Measurements from ENCODE around the gene PAK6. TPM values are rescaled to one million over a fixed set of nuclear protein-coding genes. Genes with fewer than 3 reads are reported as not detected.

The PAK6 gene
- polyA plus RNA-seq, 2 of the 4 experiments (the other 2 are of a cell fraction) = 0.10 to 0.16 TPM

DNA sequence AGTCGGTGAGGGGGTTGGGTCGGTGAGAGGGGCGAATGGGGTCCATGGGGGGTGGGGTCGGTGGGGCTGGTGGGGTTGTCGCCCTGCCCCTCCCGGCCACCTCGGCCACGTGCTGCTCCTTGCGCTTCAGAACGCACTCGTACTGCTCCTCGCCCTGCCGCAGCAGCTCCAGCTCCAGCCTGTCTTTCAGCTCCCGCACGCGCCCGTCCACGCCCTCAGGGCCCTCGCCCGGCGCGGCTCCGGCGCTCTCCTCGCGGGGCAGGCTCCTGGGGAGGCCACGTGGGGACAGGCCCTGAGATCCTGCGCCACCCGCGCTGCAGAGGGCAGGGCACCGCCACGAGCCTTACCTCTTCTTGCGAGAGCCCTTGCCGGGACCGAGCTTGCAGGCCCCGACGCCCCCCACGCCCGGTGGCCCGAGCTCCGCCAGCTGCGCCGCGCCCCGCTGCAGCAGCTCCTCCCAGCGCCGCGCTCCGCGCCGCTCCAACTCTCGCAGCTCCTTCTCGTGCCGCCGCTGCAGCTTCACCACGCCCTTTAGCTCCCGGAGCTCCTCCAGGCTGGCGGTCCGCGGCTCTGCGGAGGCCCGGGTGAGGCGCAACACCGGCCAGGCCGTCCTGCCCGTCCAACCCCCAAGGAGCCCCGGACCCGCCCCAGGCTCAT, 52.2 kb downstream of the PAK6 start:
- ChIA-PET CTCF (interaction anchor here (0.6 to 7.2 kb wide), 10 partner anchors 9 to 83 kb away, joined by 3 to 55 read pairs (median 18); partner anchors contain the start of genes INAFM2 and PLCB2), POLR2A (interaction anchor here (1.4 kb wide), 1 partner anchor 48 kb away, joined by 3 read pairs; no protein-coding TSS in a partner anchor)
- ATAC-seq = peak; percentile 67 to 82
- peak; percentile 31 to 38 for DNase-seq (ENCODE audit: low read depth in 1 of 2, low spot score in 1 of 2)
- Histone ChIP-seq H3K4me3 (peak overlapping the region; percentile 34), H3K4me2 (peak overlapping the region; percentile 84), H3K27ac (peak overlapping the region; percentile 61 to 87; a peak in 5 of 6 replicates), H3K4me1 (peaks cover 11% of the 10 kb centered on the region; the same call in 2 of the 3 replicates), H3K9me3 (no peaks in the 10 kb centered on the region)
- FAIRE-seq = no peak
- 47% methylated on average over 6 of the region's 68 CpGs for WGBS (ENCODE audit: missing lambda C conversion rate)
- TF ChIP-seq ZC3H11A (IDR thresholded peaks at IDR 0.05) = no peak
- TF ChIP-seq, protein P1, sequence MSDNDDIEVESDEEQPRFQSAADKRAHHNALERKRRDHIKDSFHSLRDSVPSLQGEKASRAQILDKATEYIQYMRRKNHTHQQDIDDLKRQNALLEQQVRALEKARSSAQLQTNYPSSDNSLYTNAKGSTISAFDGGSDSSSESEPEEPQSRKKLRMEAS (IDR thresholded peaks at IDR 0.05) = peak; percentile 83
- no peak for TF ChIP-seq HOXB13 (CRISPR knock-in tag; IDR thresholded peaks at IDR 0.05; ENCODE audit: low read depth)
- no peak for TF ChIP-seq FOSL2 (IDR thresholded peaks at IDR 0.05)
- no peak for TF ChIP-seq FOSL2 (CRISPR knock-in tag; IDR thresholded peaks at IDR 0.05)
- TF ChIP-seq EHMT2 (IDR thresholded peaks at IDR 0.05; ENCODE audit: low read depth) = no peak
- no peak for TF ChIP-seq CBX2 (IDR thresholded peaks at IDR 0.05; ENCODE audit: borderline replicate concordance, low read depth)
- TF ChIP-seq, protein P2, sequence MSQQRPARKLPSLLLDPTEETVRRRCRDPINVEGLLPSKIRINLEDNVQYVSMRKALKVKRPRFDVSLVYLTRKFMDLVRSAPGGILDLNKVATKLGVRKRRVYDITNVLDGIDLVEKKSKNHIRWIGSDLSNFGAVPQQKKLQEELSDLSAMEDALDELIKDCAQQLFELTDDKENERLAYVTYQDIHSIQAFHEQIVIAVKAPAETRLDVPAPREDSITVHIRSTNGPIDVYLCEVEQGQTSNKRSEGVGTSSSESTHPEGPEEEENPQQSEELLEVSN (IDR thresholded peaks at IDR 0.05; ENCODE audit: borderline replicate concordance, low read depth) = peak; percentile 76

- FAIRE-seq (no peak), ATAC-seq (no peak), DNase-seq (ENCODE audit: low read depth in 1 of 2, low spot score in 1 of 2) (no peak)
- H3K4me1 ChIP-seq = peaks cover 11% of the 10 kb centered on the region; the same call in 2 of the 3 replicates
- no peak overlapping the region for H3K27ac ChIP-seq
- CTCF ChIA-PET = interaction anchor here (0.8 to 7.2 kb wide), 8 partner anchors 10 to 130 kb away, joined by 3 to 55 read pairs (median 18); partner anchors contain the start of genes INAFM2 and PLCB2
- no peak overlapping the region for H3K4me2 ChIP-seq
- POLR2A ChIA-PET = interaction anchor here (1.4 kb wide), 1 partner anchor 47 kb away, joined by 3 read pairs; no protein-coding TSS in a partner anchor
- no peak for TF ChIP-seq ZNF302 (CRISPR knock-in tag; IDR thresholded peaks at IDR 0.05)
- TF ChIP-seq EHF (CRISPR knock-in tag; IDR thresholded peaks at IDR 0.05) = no peak
- TF ChIP-seq, protein P2 (IDR thresholded peaks at IDR 0.05; ENCODE audit: borderline replicate concordance, low read depth) = no peak
- TF ChIP-seq POLR2A (IDR thresholded peaks at IDR 0.05; ENCODE audit: low read length) = no peak
- TF ChIP-seq JUN (IDR thresholded peaks at IDR 0.05) = no peak
- TF ChIP-seq FOXS1 (CRISPR knock-in tag; IDR thresholded peaks at IDR 0.05) = no peak
- TF ChIP-seq ZSCAN20 (CRISPR knock-in tag; IDR thresholded peaks at IDR 0.05) = no peak
- TF ChIP-seq SREBF2 (IDR thresholded peaks at IDR 0.05) = no peak
- TF ChIP-seq FOSB (CRISPR knock-in tag; IDR thresholded peaks at IDR 0.05) = no peak
- TF ChIP-seq, protein P3, sequence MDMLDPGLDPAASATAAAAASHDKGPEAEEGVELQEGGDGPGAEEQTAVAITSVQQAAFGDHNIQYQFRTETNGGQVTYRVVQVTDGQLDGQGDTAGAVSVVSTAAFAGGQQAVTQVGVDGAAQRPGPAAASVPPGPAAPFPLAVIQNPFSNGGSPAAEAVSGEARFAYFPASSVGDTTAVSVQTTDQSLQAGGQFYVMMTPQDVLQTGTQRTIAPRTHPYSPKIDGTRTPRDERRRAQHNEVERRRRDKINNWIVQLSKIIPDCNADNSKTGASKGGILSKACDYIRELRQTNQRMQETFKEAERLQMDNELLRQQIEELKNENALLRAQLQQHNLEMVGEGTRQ (IDR thresholded peaks at IDR 0.05) = no peak
- TF ChIP-seq ZC3H11A (IDR thresholded peaks at IDR 0.05) = no peak
- TF ChIP-seq, protein P4, sequence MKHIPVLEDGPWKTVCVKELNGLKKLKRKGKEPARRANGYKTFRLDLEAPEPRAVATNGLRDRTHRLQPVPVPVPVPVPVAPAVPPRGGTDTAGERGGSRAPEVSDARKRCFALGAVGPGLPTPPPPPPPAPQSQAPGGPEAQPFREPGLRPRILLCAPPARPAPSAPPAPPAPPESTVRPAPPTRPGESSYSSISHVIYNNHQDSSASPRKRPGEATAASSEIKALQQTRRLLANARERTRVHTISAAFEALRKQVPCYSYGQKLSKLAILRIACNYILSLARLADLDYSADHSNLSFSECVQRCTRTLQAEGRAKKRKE (CRISPR knock-in tag; IDR thresholded peaks at IDR 0.05; ENCODE audit: low read depth) = no peak
- H3K9me3 ChIP-seq = no peaks in the 10 kb centered on the region
- H3K4me3 ChIP-seq = no peak overlapping the region
- WGBS (ENCODE audit: missing lambda C conversion rate) = 25% methylated on average over 1 of the region's 3 CpGs
Observed at GRCh38 chr15:40292246-40292645, 53.4 kb downstream of the PAK6 start.

- H3K9me3 ChIP-seq = no peaks in the 10 kb centered on the region
- DNase-seq (ENCODE audit: low read depth in 1 of 2, low spot score in 1 of 2) (no peak), ATAC-seq (no peak), FAIRE-seq (no peak)
- H3K27ac ChIP-seq = no peak overlapping the region
- TF ChIP-seq HOXB13 (CRISPR knock-in tag; IDR thresholded peaks at IDR 0.05; ENCODE audit: low read depth) (no peak), FOSB (CRISPR knock-in tag; IDR thresholded peaks at IDR 0.05) (no peak), RFX5 (IDR thresholded peaks at IDR 0.05) (no peak), SMC3 (IDR thresholded peaks at IDR 0.05) (no peak), ZNF302 (CRISPR knock-in tag; IDR thresholded peaks at IDR 0.05) (no peak), BHLHE40 (IDR thresholded peaks at IDR 0.05; ENCODE audit: low read depth, low read length) (no peak), RARB (CRISPR knock-in tag; IDR thresholded peaks at IDR 0.05) (no peak), CTCF (IDR thresholded peaks at IDR 0.05) (no peak), ZC3H11A (IDR thresholded peaks at IDR 0.05) (no peak), FOXS1 (CRISPR knock-in tag; IDR thresholded peaks at IDR 0.05) (no peak), MYC (IDR thresholded peaks at IDR 0.05; ENCODE audit: borderline replicate concordance, low read length) (no peak)
- TF ChIP-seq, protein P2 (IDR thresholded peaks at IDR 0.05; ENCODE audit: borderline replicate concordance, low read depth) = no peak
- no peak overlapping the region for H3K4me3 ChIP-seq
- H3K4me2 ChIP-seq = no peak overlapping the region
- ChIA-PET POLR2A (no interaction called here), CTCF (interaction anchor here (0.8 to 7.2 kb wide), 8 partner anchors 10 to 129 kb away, joined by 3 to 55 read pairs (median 11); partner anchors contain the start of genes ANKRD63, INAFM2 and PLCB2)
- peaks cover 7% of the 10 kb centered on the region; the same call in 2 of the 3 replicates for H3K4me1 ChIP-seq
Observed at GRCh38 chr15:40293006-40293405, 54.1 kb downstream of the PAK6 start.
